HG03469 (cell line): ENCODE data around the gene NOTUM.
"Not testable (repeated sequence)": the region's sequence is repeated elsewhere in the genome, so short reads cannot be mapped to it uniquely, and the experiment has no call there.

Experiments used
- ATAC-seq: cut with Tn5 transposase; IDR thresholded peaks from one replicate; pipeline ENCODE4 v1.9.1; 2021; ENCODE audit warnings: mild to moderate bottlenecking, moderate library complexity, moderate number of reproducible peaks; ENCODE audit not compliant: unreplicated experiment

Gene NOTUM

DNA sequence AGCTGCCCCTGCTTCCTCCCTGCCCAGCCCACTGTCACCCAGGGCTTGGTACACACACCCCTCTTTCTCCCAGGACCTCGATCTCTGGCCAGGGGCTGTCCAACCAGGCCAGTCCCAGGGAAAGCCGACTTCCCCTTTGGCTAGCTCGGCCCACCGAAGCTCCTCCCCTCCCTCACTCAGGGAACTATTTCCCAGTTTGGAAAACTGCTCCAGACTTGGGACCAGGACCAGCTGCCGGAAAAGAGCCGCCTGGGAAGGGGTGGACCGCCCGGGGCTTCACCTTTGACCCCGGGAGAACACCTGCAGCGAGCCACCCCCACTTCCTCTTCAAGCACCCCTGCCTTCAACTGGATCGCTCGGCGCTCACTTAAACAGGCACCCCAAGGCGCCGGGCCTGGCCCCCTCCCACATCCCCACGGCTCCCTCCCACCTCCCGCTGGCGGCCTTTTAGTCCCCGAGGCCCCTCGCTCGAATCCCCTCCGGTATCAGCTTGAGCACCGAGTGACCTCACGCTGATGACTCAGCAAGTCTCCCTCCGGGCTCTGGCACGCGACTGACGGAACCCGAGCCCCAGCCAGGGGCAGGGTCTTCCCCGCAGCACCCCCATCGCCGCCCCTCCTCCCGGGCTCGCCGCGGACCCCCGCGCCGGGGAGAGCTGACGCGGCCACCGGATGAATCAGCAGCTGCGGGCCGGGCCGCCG is 34.4 kb downstream of the NOTUM start:
- ATAC-seq, result no peak

DNA sequence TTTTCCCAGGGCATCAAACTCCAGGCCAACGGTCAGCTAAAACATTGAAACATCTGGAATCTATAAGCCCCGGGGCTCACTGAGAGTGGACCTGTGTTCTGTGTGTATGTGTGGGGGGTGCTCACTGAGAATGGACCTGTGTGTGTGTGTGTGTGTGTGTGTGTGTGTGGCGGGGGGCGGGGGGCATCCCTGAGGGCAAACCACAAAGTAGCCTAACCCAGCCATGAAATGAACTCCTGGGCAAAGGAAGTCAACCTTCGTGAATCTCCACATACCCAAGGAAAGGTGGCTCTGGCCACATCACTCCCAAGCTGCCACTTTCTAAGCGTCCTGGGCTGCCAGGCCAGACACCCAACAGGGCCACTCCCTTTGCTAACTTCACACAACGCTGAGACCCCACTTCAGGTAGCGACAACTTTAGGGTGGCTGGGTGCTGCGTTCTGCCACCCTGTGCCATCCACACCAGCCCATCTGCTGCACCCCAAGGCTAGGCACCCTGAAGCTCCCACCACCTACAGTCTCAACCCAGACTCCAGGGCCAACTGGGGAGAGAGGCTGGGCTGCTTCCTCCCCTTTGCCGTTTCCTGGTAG is 35.0 kb downstream of the NOTUM start:
- no peak for ATAC-seq

DNA sequence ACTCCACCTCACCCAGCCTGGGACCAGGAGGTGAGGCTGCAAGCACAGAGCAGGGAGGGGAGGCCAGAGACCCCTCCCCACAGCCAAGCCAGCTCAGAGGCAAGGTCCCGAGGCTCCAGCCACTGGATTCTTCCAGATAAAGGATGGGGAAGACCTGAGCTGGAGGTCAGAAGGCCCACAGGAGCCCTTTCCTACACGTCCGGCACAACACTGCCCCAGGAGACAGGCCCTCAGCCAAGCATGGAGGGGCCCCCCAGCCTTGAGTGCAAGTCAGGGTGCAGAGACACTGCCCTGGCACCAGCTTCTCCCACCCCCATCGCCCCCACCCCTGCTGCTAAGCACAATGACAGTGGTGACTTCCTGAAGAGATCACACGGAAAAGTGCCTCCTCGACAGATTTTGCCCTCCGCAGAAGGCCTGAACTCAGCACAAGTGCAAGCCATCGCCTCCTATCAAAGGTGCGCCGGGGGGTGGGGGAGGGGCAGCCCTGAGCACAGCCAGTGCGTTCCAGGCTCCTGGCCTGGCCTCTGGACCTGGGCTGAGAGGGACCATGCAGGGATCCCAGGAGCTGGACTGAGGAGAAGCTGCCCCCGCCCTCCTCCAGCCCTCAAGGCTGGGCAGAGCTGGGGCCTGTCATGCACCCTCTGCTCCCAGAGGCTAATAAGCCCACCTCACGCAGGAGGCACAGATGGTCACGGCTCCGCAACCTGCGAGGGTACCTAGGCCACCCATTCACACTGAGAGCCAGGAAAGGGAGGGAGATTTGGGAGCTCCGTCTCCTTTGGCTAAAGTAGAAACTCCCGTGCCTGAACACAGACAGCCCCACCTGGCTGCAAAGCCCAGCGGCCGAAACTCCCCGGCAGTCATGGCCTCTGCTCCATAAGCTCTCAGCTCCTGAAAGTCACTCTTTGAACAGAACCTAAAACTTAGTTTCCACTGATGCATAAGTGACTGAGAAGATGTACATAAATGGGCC is 36.1 kb downstream of the NOTUM start:
- ATAC-seq, result no peak

DNA sequence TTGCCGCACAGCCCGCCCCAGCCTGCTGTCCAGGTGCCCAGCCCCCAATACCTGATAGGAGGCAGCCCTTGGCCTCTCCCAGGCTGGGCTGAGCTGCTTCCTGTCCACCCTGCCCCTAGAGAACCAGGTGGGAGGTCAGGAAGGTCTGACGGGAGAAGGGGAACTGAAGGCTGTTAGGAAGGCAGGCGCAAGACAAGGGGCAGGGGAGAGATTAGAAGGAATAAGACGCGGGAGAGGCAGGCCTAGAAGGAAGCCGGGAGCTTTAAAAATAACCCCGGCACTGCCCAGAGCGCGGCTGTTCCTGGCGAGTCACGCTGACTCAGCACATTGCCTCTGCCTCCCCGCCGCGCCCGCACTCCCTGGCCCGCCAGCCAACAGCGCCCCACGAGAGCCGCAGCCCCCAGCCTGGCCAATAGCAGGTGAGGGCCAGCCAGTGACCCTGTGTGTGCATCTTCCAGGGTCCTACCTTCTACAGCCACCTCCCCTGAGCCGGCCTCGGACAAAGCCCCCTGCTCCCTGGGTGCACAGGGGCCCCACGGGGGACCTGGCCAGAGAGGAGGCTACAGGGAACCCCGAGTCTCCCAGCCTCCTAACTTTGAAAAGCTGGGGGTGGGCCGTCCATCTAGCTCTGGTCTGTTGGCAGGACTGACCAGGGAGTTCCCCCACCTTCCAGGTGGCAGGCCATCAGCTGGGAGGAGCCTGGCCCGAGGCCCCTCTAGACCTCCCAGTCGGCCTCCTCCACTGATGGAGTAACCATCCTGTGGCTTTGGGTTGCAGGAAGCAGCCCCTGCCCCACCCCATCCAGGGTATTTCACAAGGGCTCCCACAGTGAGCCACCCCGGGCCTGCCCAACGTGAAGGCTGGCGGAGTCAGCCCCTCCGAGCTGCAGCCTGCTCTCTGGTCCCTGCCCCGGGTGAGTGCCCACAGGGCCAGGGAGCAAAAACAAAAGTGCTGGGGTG is 37.4 kb downstream of the NOTUM start:
- ATAC-seq, result no peak

DNA sequence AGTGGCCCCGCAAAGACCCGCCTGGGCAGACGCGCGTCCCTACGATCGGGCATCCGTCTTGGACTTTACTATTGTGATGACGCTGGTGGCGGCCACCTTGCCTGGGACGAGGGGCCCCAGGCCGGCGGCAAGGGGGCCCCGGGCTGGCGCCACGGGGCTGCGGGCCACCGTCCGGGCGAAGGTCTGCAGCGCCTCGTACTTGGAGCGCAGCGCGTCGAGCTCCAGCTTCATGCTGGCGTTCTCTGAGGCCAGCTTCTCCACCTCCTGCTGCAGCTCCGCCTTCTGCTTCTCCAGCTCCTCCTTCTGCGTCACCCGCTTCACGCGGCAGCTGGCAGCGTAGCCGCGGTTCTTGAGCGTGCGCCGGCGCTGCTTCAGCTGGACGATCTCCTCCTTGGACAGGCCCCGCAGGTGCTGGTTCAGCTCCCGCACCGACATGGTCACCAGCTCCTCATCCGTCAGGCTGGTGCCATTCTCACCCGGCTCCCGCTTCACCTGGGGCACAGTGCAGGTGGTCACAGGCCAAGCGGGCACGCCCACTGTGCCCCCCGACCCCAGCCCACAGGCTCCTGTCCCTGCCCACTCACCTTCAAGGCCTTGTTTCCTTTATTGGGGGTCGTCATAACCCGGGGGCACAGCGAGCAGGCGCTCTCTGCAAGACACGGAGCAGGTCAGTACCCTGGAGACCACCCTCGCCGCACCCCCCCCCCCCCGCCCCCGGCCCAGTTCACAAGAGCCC is 38.3 kb downstream of the NOTUM start:
- no peak for ATAC-seq

DNA sequence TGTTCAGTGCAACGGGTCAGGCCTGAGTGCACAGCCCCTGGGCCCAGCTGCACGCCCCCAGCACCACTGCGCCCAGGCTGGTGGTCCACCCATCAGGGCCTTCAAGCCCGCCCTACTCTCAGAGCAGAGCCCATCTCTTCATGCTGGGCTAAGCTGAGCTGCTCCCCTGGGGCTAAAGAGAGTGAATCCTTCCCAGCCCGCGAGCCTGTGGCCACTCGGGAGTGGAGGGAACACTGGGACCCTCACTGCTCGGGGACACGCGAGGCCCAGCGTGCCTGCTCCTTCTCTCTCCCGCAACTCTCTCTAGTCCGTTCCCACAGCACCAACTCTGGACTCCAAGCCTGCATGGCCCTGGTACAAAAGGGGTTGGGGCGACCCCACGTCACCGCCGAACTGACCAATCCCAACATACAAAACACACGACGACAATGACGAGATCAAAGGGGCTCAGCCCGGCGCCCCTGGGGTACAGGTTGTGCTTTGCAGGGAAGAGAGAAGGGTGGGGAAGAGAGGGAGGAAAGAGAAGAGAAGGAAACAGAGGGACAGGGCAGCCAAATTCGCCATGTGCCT is 38.9 kb downstream of the NOTUM start:
- ATAC-seq, result no peak

DNA sequence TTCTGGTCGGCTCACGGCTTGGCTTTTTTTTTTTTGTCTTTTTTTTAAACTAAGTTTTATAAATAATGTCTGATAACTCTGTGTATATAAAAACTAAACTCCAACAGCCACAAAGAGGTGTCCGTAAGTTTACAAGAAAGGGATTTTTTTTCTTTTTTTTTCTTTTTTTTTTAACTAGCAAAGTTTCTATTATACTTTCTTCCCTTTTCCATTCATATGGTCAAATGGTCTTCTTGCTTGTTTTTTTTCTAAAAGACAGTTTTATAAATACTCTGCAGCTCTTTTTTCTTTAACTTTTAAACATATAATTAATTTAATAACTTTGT is 39.5 kb downstream of the NOTUM start:
- no peak for ATAC-seq

DNA sequence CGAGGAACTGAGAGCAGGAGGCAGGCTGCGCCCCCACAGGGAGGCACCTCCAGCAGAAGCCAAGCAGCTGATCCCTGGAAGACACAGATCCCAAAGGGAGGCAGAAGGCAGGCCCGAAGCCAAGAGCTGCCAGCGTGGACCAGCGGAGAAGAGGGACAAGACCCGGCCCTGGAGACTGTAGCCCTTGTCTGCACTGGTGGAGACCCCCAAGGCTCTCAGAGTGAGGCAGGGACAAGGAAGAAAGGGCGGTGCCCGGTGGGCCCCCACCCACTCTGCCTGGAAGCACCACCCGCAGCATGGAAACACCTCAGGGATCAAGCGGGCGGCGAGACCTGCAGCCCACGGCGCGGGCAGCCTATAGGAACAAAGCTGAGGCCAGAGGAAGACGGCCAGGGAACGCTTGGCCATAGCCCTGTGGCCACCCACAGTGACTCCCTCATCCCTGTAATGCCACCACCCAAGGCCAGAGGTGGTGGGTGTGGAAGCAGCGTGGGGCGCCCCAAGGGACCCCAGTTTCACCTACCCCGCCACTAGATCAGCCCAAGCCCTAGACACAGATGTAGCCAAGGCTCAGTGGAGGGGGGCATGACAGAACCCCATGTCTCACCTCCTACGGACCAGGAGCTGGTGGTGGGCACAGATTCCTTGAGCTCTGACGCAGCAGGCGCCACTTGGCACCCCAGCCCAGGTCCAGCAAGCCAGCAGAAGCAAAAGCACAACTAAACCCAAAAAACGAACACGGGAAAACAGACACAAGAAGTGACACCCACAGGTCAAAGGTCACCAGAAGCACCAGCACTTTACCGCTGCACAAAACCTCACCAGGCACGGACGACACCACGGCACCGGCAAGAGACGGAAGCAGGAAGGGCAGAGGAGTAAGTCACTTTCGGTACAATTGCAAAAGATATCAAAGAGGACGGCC is 40.1 kb downstream of the NOTUM start:
- no peak for ATAC-seq

DNA sequence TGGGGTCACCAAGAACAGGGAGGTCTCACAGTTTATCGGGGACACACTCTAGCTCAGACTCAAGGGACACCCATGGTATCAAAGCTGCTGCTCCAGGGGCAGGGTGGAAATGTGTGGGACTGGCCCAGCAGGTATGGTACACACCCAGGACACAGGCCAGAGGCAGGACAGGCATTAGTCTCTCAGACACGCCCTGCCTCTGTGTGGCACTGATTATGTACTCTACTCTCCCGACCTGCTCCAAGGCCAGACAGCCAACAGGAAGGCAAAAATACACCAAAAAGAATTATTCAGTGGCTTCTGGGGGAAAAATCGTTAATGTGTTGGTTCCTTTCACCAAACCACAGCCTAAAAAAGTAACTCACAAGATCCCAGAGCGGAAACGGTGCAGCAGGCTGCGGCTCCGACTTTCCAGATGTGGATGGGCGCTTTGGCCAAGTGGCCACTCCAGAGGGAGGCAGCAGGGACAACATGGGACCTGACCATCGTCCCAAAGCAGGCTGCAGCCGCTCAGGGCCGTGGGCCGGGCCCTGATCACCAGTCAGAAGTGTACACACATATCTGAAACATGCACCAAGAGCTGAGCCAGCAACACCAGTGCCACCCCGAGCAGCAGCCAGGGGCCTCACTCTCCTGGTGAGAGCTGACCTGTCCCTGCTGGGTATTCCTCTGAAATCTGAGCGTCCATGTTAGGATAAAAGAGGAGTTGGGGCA is 42.0 kb downstream of the NOTUM start:
- no peak for ATAC-seq

DNA sequence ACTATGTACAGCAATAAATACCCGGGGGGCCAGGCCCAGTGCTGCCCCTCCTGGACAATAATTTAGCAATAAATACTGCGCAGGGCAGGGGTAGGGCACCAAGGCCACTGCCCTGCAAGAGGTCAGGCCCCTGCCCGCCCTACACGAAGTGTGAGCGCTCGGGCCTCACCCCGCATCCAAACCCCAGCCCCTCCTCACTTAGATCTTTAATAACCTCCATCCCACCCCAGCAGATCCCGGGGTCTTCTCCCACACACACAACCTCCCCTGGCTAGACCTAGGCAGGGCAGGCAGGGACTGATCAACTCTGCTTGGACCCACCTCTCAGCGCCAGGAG is 42.7 kb downstream of the NOTUM start:
- ATAC-seq, result not testable (repeated sequence)

DNA sequence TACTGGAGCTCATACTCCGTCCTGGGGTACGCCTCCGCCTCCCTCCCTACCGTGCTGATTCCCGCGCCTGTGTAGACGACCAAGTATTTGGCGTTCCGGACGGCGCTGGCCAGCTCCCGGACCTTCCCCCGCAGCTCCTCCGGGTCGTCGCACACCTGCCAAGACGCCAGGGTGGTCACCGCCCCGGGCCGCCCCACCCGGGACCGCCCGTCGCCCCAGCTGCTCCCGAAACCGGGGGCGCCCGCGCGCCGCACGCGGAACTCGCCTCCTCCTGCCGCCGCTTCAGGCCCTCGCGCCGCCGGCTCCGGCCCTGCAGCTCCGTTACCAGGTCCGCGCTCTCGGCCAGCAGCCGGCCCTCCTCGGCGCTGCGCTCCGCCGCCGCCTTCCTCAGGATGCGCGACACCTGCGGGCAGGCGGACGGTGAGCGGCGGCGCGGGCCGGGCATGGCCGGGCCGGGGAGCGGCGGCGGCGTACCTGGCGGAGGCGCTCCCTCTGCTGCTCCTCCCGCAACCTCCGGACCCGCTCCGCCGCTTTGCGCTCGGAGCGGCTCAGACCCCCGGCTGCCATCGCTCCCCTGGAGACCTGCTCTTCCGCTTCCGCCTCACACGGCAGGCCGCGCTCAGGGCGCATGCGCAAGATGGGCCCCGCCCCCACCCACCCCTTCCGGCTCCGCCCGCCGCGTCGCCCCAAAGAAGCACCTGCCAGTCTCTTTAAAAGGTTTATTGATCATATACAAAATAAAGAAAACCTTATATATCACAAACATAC is 43.2 kb downstream of the NOTUM start, which contains the start of gene SIRT7:
Gene SIRT7 (minus strand): TSS at position 612 of the 768 bp plus-strand sequence. CDS start 45 bp downstream, at position 567.
- ATAC-seq, result no peak

DNA sequence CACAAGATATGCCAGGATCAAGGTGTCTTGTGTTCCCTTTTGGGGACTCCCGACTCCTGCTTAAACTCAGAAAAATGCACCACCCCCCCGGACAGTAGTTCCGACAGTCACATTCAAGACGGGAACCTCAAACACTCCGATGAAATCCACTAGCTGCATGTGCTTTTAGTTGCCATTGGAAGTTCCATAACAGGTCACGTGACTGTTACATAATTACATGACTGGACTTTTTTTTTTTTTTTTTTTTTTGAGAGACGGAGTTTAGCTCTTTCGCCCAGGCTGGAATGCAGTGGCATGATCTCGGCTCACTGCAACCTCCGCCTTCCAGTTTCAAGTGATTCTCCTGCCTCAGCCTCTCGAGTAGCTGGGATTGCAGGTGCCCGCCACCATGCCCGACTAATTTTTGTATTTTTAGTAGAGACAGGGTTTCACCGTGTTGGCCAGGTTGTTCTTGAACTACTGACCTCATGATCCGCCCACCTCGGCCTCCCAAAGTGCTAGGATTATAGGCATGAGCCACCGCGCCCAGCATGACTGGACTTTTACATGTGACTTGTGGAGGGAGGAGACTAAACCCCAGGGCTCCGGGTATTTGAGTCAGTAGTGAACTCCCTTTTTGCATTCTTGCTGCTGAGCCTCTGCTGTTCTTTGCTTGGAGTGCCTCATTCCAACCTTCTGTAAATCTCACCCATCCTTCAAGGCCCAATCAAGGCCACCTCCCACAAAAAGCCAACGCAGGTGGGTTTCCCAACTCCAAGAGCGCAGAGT is 44.6 kb downstream of the NOTUM start:
- no peak for ATAC-seq

DNA sequence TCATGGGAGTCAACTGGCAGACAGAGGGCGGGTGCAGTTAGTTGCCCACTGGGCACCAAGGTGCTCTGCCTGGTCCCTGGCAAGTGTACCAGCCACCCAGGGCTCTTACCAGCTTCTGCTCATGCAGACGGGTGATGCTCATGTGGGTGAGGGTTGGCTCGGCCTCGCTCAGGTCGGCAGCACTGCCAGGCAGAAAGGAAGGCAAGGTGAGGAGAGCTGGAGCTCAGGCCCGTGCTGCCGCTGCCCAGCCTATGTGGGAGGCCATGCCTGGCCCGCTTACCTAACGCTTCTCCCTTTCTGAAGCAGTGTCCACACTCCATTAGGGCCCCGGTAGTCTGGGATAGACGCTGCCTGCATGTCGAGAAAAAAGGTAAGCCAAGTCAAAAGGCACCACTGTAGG is 45.7 kb downstream of the NOTUM start:
- ATAC-seq, result no peak

DNA sequence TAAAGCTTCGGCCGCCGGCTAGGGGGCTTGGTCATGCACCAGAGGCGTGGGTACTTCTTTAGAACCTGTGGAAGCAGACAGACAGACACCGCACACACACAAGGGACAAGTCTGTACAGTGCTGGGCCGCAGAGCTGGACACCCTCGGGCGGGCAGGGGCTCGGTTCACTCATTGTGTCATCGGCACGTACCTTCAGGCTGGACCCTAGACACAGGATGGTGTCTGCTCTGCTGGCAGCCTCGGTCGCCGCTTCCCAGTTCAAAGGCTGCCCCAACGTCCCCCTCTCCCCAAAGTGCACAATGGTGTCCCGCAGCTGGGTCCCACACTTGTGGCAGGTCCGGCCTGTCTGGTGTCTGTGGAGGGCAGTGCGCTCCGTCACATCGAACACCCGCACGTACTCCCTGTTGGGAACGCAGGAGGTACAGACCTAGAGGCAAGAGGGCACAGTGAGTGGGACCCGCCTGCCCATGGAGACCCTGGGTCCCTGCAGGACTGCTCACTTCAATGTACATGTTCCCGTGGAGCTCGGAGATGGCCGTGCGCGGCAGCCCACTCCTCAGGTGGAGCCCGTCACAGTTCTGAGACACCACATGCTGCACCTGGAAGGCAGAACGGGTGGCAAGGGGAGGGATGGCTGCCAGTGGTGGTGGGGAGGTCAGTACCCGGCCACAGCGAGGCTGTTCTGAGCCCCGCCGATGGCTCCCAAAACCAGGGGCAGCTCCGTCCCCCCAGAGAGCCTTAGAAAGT is 46.7 kb downstream of the NOTUM start:
- ATAC-seq, result no peak

DNA sequence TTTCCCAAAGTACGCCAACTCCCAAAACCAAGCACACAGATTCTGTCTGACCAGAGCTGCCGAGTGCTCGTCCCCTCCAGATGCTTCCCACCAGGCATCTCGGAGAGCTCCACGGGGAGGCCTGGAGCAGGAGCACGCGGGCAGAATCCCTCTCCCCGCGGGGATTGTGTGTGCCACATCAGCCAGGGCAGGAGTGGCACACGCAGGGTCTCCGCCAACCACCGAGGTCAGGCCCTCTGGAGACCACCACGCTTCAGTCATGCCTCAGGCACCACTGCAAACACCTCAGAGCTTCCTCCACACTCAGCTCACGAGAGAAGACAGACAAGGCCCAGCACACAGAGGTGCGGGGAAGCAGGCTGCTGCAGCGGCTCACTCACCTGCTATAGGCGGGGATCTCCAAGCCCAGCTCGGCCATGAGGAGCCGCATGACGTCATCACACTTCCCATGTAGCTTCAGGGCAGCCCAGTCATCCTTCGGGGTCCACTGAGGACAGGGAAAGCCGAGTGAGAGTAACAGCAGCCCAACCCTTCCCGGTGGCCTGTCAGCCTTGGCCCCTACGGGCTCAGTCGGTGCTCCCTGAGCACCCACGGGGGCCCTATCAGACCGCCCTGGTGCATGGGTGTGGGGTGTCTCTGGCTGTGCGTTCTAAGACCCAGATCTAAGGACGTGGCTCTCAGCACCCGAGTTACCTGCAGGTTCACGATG is 47.4 kb downstream of the NOTUM start:
- ATAC-seq, result no peak
